ENCODE measurements around the gene ITPR2. TPM values are rescaled to one million over a fixed set of nuclear protein-coding genes. Genes with fewer than 3 reads are reported as not detected.

Gene ITPR2
- total and polyA plus RNA-seq, 2 of the 13 experiments (the other 11 are each of a cell fraction or from before 2014, with no cell fraction given), result 31.9 to 81.9 TPM

DNA sequence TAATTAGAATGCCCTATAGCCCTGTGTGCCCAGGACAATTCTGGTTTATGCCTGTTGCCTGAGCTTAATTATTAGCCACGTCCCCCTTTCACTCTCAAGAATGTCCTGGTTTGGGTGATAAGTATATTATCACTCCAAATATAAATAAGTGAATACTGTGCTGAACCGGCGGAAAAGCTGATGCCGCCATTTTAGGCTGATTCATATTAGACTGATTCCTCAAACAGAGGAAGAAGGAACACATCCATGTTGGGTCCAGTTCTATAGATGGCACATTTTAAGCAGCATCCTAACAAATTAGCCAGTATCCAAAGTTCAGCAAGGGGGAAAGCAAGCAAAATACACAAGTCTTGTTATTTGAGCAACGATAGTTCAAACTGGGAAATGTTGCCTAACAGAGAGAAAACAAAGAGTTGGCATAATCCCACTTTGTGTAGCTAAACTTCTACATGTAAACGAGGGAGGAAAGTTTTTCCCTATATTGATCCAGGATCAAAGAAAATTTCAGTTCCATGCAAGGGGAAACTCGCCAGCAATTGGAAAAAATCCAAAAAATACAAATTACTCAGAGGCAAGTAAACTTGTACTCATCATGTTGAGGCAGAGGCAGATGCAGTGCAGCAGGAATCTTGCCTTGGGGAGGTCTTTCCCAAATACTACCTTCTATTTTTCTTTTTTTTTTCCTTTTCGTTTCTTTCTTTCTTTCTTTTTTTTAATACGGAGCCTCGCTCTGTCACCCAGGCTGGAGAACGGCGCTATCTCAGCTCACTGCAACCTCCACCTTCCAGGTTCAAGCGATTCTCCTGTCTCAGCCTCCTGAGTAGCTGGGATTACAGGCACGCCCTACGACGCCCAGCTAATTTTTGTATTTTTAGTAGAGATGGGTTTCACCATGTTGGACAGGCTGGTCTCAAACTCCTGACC, 96.2 kb downstream of the ITPR2 start (continued):
- 0 out of 2 replicates have a peak, but pooled peaks have one; percentile 15 for TF ChIP-seq ZNF574 (CRISPR knock-in tag; IDR thresholded peaks at IDR 0.05)
- TF ChIP-seq PHF5A (CRISPR knock-in tag; IDR thresholded peaks at IDR 0.05; ENCODE audit: low read depth, unreplicated experiment), result peak; percentile 69
- peak; percentile 99 for TF ChIP-seq AHDC1 (CRISPR knock-in tag; IDR thresholded peaks at IDR 0.05; ENCODE audit: borderline replicate concordance)
- peak; percentile 69; the same call in 1 of the 2 replicates for TF ChIP-seq ZNF335 (CRISPR knock-in tag; IDR thresholded peaks at IDR 0.05)
- peak; percentile 84; the same call in 1 of the 2 replicates for TF ChIP-seq KLF11 (CRISPR knock-in tag; IDR thresholded peaks at IDR 0.05)
- 0 out of 2 replicates have a peak, but pooled peaks have one; percentile 28 for TF ChIP-seq ZFX (CRISPR knock-in tag; IDR thresholded peaks at IDR 0.05; ENCODE audit: low read depth)
- peak; percentile 87 for TF ChIP-seq HDAC1 (CRISPR knock-in tag; IDR thresholded peaks at IDR 0.05)
- TF ChIP-seq SPEN (CRISPR knock-in tag; IDR thresholded peaks at IDR 0.05; ENCODE audit: low read depth), result peak; percentile 56; the same call in 1 of the 2 replicates
- TF ChIP-seq ZNF124 (CRISPR knock-in tag; IDR thresholded peaks at IDR 0.05), result peak; percentile 94; the same call in 1 of the 2 replicates
- peak; percentile 72; the same call in 1 of the 2 replicates for TF ChIP-seq SMYD3 (CRISPR knock-in tag; IDR thresholded peaks at IDR 0.05)
- 0 out of 2 replicates have a peak, but pooled peaks have one; percentile 35 for TF ChIP-seq RFX3 (CRISPR knock-in tag; IDR thresholded peaks at IDR 0.05)
- 0 out of 2 replicates have a peak, but pooled peaks have one; percentile 28 for TF ChIP-seq GZF1 (CRISPR knock-in tag; IDR thresholded peaks at IDR 0.05)
- TF ChIP-seq ATF7-NPFF (CRISPR knock-in tag; IDR thresholded peaks at IDR 0.05; ENCODE audit: low read depth), result no peak
- peak; percentile 93 for TF ChIP-seq ZNF503 (CRISPR knock-in tag; IDR thresholded peaks at IDR 0.05)
- no peak for TF ChIP-seq HOXA7 (CRISPR knock-in tag; IDR thresholded peaks at IDR 0.05)
- peak; percentile 66; the same call in 1 of the 2 replicates for TF ChIP-seq RBFOX2 (IDR thresholded peaks at IDR 0.05; ENCODE audit: low read depth, low read length)
